HL-60/S4 treated with phorbol 12-myristate 13-acetate at 8.2 ng/mL for 4 days and 3 days (cell line): ENCODE data around the gene RSL1D1.
"Not testable (repeated sequence)": the region's sequence is repeated elsewhere in the genome, so short reads cannot be mapped to it uniquely, and the experiment has no call there.

Experiments used
- in situ Hi-C: fragments of 300-500 bp; cut with MboI; formaldehyde crosslinking; loops from 2 replicates; pipeline ENCODE4 v1.15.0; 2022; ENCODE audit warnings: low sequenced_read_pairs

RSL1D1 gene

GRCh38 chr16:11799509-11800381 is 51.6 kb downstream of the RSL1D1 start:
- in situ Hi-C loops = no loop called here

GRCh38 chr16:11799017-11799381 is 52.3 kb downstream of the RSL1D1 start:
- in situ Hi-C loops = no loop called here

DNA sequence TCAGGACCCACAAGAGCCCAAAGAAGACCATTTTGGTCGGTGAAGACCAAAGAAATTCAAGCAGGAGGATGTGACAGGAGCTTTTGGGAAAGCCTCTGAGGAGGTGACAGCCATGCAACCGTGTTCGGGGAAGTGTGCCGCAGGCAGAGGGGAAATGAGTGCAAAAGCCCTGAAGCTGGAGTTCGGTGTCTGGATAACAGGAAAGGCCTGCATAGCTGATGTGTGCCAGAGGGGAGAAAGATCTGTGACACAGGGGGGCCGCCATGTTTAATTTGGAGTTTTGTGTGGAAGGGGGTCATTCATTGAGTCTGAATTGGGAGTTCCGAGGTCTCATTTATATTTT is 53.4 kb downstream of the RSL1D1 start:
- in situ Hi-C loops = no loop called here

GRCh38 chr16:11797166-11797956 is 54.0 kb downstream of the RSL1D1 start, which contains the start of gene ZC3H7A:
Gene ZC3H7A (minus strand): TSS chr16:11797258. CDS start chr16:11782354, 14,904 bp downstream.
- in situ Hi-C loops = no loop called here

DNA sequence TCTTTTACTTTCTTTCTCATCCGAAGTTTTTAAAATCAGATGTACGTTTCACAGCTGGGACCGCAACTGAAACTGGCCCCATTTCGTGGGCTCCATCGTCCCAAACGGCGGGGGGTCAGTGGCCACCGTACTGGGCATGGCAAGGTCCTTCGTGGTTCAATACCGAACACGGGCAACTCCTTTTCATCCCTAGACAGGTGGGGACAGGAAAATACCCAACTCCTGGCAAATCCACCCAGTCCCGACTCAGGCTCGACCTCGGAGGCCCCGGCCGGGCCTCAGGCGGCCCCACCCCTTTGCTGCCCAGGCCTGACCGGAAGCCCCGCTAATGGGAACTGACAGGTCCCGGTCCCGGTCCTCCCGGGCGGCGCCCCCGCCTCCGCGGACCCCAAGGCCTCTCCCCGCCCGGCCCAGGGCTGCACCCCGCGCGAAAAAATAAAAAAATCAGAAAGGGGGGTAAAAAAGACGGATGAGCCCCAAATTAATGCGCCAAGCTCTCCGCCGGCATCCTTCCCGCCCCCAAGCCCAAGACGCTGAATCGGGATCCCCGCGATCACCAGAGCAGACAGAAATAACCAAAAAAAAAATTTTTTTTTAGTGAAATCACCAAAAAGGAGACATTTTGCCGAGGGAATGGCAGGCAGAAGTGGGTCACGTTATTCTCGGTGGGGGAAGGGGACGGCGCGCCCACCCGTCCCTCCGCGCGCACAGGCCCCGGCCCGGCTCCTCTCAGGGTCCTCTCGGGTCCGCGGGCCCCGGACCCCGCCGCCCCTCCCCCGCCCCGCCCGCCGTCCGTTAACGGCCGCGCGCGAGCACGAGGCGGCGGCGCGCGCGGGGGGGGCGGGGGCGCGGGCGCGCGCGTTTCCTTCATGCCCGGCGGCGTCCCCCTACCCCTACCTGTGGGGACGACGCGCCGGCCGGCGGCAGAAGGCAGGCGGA is 54.8 kb downstream of the RSL1D1 start:
- in situ Hi-C loops = no loop called here

DNA sequence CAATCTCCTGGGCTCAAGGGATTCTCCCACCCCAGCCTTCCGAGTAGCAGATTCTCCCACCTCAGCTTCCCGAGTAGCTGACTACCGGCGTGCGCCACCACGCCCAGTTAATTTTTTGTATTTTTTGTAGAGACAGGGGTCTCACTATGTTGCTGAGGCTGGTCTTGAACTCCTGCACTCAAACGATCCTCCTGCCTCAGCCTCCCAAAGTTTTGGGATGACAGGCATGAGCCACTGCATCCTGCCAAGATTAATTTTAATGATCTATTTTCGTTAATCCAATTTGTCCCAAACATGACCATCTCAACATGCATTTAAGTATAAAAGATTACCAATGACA is 55.5 kb downstream of the RSL1D1 start:
- in situ Hi-C loops = no loop called here

- in situ Hi-C loops = no loop called here
Measured at GRCh38 chr16:11794996-11795886, 56.1 kb downstream of the RSL1D1 start.

- in situ Hi-C loops = no loop called here
Measured at GRCh38 chr16:11794447-11794846, 56.9 kb downstream of the RSL1D1 start.

GRCh38 chr16:11793840-11794239 is 57.5 kb downstream of the RSL1D1 start:
- in situ Hi-C loops = no loop called here

DNA sequence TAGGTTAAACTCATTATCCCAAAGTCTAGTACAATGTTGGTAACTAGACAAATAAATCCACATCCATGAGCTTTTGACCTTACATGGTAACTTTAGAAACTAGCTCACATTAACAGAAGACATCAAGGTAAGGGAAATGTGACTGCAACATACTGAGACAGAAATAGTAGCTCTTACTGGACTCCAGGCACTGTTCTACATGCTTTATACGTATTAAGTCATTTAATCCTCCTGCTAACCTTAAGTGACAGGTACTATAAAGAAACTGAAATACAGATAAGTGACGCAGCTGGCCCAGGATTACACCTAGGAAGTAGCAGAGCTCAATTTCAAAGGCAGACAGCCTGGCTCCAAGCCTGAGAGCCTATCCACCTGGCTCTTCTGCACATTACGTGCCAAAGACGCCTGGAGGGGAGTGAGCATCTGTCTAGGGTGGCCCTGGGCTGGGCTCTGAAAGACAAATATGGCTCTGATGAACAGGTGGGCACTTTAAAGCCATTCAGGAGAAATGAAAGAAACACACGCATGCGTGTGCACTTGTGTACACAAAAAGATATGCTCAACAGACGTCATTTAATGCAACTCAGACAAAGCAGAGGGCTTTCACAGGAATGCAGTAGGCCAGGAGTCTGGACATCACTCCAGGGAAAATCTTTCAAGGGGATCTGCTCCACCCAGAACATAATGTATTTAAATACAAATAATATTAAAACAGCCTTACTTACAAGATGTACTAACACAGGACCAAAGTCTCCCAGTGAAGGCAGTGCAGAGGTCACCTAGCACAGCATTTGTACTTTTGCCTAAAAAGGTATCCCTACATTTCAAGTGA is 58.7 kb downstream of the RSL1D1 start:
- in situ Hi-C loops = no loop called here

DNA sequence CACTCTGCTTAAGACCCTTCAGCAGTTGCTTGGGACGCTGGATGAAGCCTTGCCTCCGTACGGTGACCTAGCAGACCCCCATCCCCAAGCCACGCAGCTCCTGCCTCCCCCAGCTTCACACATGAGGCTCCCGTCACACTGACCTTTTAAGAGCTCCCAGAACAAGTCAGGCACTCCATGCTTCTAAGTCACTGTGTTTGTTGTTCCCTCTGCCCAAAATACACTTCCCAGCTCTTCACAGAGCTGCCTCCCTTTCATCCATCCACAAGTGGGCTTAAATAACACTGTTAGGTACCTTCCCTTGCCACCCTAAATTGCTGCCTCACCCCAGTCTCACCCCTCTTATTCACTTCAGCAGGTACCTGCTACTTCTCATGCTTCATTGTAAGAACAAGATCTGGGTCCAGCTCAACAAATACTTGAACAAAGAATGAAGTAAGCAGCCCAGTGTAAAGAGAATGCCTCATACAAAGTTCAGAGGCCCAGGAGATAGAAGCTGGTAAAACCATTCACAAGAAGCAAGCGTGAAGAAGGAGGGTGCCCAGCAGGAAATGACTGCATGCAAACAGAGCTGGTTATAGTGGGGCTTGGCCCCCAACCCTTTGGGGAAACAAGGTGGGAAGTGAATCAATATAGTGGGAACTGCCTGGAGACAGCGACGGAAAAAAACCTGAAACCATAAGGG is 60.1 kb downstream of the RSL1D1 start:
- in situ Hi-C loops = no loop called here

DNA sequence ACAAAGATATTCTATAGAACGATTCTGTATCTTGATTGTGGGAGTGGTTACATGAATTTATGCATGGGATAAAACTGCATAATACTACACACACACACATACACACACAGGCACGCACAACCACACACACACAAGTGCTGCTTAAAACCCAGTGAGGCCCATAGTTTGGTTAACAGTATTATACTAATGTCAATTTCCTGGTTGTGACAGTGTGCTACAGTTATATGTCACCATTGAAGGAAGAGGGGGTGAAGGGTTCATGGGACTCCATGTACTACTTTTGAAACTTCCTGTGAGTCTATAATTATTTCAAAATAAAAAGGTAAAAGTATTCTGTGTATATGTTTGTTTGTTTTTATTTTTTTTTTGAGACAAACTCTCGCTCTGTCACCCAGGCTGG is 62.4 kb downstream of the RSL1D1 start:
- in situ Hi-C loops = no loop called here

- in situ Hi-C loops = not testable (repeated sequence)
Measured at GRCh38 chr16:11784980-11785599, 66.3 kb downstream of the RSL1D1 start.

DNA sequence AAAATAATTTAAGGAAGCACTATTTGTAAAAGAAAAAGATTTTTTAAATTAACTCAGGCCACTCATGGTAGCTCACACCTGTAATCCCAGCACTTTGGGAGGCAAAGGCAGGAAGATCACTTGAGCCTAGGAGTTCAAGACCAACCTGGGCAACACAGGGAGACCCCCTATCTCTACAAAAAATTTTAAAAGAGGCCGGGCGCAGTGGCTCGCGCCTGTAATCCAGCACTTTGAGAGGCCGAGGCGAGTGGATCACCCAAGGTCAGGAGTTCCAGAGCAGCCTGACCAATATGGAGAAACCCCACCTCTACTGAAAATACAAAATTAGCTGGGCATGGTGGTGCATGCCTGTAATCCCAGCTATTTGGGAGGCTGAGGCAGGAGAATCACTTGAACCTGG is 67.0 kb downstream of the RSL1D1 start:
- in situ Hi-C loops = not testable (repeated sequence)

DNA sequence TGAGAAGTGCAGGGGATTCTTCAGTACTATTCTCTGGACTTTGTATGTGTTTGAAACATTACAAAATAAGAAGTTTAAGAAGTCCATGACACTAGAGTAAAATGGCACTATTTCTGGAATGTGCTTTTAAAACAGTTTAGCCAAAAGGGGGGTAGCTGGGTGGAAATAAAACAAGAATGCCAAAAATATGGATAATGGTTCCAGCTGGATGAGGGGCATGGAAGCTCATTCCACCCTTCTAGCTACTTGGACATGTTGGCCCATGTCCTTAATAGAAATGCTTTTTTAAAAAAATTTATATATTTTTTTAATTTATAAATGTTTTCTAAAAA is 67.3 kb downstream of the RSL1D1 start:
- in situ Hi-C loops = no loop called here
